K562 (cell line): ENCODE data around the gene HES3. TPM values are rescaled to one million over a fixed set of nuclear protein-coding genes. Genes with fewer than 3 reads are reported as not detected.
A peak's percentile ranks its signal among the peaks of the same experiment; 100 is the strongest.

Experiments used
- CTCF ChIP-seq, 3 experiments: IDR thresholded peaks in 2 of 3; conservative IDR thresholded peaks in 1 of 3; 2 replicates each; pipeline ENCODE4 v1.5.1; 2011 to 2012; ENCODE audit warnings: low read length in 3 of 3, mild to moderate bottlenecking in 3 of 3, control low read depth in 2 of 3, improper control_type of control experiment in 1 of 3, inconsistent platforms in 1 of 3, low read depth in 1 of 3, mixed read lengths in 1 of 3, moderate library complexity in 1 of 3; ENCODE audit not compliant: insufficient read depth in 2 of 3
- ELF4 ChIP-seq: fragments of 450-650 bp; formaldehyde crosslinking; IDR thresholded peaks from 2 replicates; pipeline ENCODE4 v1.4.0; 2022; ENCODE audit warnings: missing genetic modification characterization
- HMGN3 ChIP-seq: IDR thresholded peaks from 2 replicates; pipeline ENCODE4 v1.6.1; 2011; ENCODE audit warnings: borderline replicate concordance, low read depth, mild to moderate bottlenecking, mixed read lengths, low read length; ENCODE audit not compliant: insufficient read length; ENCODE audit errors: extremely low read depth
- KDM1A ChIP-seq, 2 experiments: fragments of 450-650 bp; IDR thresholded peaks; 2 replicates each; pipeline ENCODE4 v1.6.1; 2016; ENCODE audit warnings: mild to moderate bottlenecking in 2 of 2
- NUFIP1 ChIP-seq: fragments of 450-650 bp; IDR thresholded peaks from 2 replicates; pipeline ENCODE4 v1.6.1; 2018; ENCODE audit not compliant: partially characterized antibody
- RAD21 ChIP-seq, 2 experiments: fragments of 250-450 bp in 1 of 2; fragments of 450-650 bp in 1 of 2; sonication (Bioruptor Pico) in 1 of 2; formaldehyde crosslinking in 1 of 2; IDR thresholded peaks in 1 of 2; conservative IDR thresholded peaks in 1 of 2; 2 replicates each; pipeline versions ENCODE4 v1.4.0 to v1.8.0; 2020 to 2022; ENCODE audit warnings: mild to moderate bottlenecking in 2 of 2, moderate library complexity in 1 of 2
- SAFB2 ChIP-seq: fragments of 200-400 bp; formaldehyde crosslinking; IDR thresholded peaks from 2 replicates; pipeline ENCODE4 v1.6.1; 2018; ENCODE audit warnings: borderline replicate concordance, low read length, low read depth, moderate library complexity; ENCODE audit not compliant: severe bottlenecking
- TCF7L2 ChIP-seq: fragments of 150-350 bp; IDR thresholded peaks from 2 replicates; pipeline ENCODE4 v1.6.1; 2016; ENCODE audit warnings: low read depth, mild to moderate bottlenecking, low read length, moderate library complexity
- ZNF445 ChIP-seq: fragments of 250-450 bp; sonication (Bioruptor Pico); IDR thresholded peaks from 2 replicates; pipeline ENCODE4 v1.4.0; 2020; ENCODE audit warnings: low read depth, mild to moderate bottlenecking, moderate library complexity
- ZNF449 ChIP-seq: fragments of 250-450 bp; sonication (Bioruptor Pico); IDR thresholded peaks from 2 replicates; pipeline ENCODE4 v1.8.0; 2022; ENCODE audit warnings: moderate library complexity, mild to moderate bottlenecking, inconsistent platforms
- polyA plus RNA-seq, 8 experiments: library from polyadenylated mRNA; depleted of rRNA in 4 of 8; stranded (reverse) in 5 of 8; unstranded in 3 of 8; fragments of >200 nt; fragmentation: Nextera tagmentation in 2 of 8; fragmentation: Illumina TruSeq in 1 of 8; extraction: Ambion mirVana in 2 of 8; extraction: Trizol in 1 of 8; gene quantifications; 2 replicates each; pipeline versions ENCODE4 v1.2.1 to v1.2.3, GENCODE V29; 2011 to 2014; ENCODE audit warnings: inconsistent platforms in 1 of 8, missing spikeins in 1 of 8
- total RNA-seq, 7 experiments: library from RNA; depleted of rRNA in 6 of 7; stranded (reverse); fragments of >200 nt in 6 of 7; fragmentation: Illumina TruSeq in 2 of 7; extraction: Trizol in 2 of 7; gene quantifications; 2 replicates each; pipeline versions ENCODE4 v1.2.1 to v1.2.3, GENCODE V29; 2011 to 2021; ENCODE audit warnings: low replicate concordance in 1 of 7

The HES3 gene
- total and polyA plus RNA-seq, 9 of the 15 experiments (the other 6 are each of a cell fraction or from before 2014, with no cell fraction given), result not detected

DNA sequence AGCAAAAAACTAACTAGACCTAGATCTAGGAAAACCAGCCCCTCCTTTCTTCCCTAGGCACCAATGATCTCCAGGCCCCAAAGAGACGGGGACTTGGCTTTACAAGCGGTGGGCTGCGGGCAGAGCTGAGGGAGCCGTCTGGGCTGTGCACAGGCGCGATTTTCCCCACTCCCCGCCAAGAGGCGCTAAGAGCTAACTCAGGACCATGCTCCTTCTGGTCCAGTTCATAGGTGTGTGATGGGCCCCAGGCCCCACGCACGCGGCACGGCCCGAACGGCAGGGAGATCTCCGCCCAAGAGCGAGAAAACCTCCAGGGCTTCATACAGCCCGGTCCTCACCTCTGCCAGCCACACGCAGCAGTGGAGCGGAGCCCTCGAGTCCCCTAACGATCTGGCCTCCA lies 24.4 kb downstream of the HES3 start (continued):
- TF ChIP-seq ELF4 (CRISPR knock-in tag) (no peak), TCF7L2 (no peak), SAFB2 (no peak), NUFIP1 (no peak), RAD21 (CRISPR knock-in tag; conservative IDR thresholded peaks at IDR 0.05 in 1 of 2, IDR thresholded peaks at IDR 0.05 in 1 of 2) (peak in 1 of 2 experiments; percentile 60; a peak in 2 of 4 replicates), ZNF449 (CRISPR knock-in tag) (no peak), KDM1A (IDR thresholded peaks at IDR 0.05) (no peak), ZNF445 (CRISPR knock-in tag) (no peak), HMGN3 (peak; percentile 40), CTCF (IDR thresholded peaks at IDR 0.05 in 2 of 3, conservative IDR thresholded peaks at IDR 0.05 in 1 of 3; ENCODE audit: insufficient read depth in 2 of 3, low read depth in 1 of 3, low read length in 3 of 3) (peak; percentile 47 to 53 (median 53))
